ENCODE data around the gene RPS26.

RPS26 gene

DNA sequence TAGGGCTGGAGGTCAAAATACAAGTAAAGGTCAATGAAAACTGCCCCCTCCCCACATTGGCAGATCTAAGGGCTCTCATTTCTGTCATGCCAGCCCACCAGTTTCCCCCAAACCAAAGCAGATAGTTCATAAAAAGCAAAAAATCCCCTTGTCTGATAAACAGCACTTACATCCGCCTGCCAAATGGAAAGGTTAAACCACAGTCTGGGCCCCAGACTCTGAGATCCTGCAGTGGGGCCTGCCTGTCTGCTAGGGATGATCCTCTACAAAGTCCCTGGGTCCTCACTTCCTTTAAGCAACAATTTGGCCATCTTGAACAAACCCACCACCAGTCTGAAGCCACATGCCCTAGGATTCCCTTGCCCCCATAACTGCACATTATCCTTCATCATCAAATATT lies 9.7 kb upstream of the RPS26 start:
- no peak overlapping the region for H3K4me2 ChIP-seq (ENCODE audit: low read length)
- no peaks in the 10 kb centered on the region for H3K9me3 ChIP-seq (ENCODE audit: low read length)
- H3K4me1 ChIP-seq (ENCODE audit: insufficient read depth, low read length, severe bottlenecking) = no peaks in the 10 kb centered on the region
- H3K9me2 ChIP-seq (ENCODE audit: low read depth, low read length) = no peaks in the 10 kb centered on the region
- H4K20me1 ChIP-seq (ENCODE audit: insufficient read depth, low read length) = no peaks in the 10 kb centered on the region
- H3K4me3 ChIP-seq (ENCODE audit: low read depth, low read length, poor library complexity, severe bottlenecking) = no peak overlapping the region
- H3K36me3 ChIP-seq (ENCODE audit: insufficient read depth, low read length) = no peaks in the 10 kb centered on the region
- no peaks in the 10 kb centered on the region for H3K27me3 ChIP-seq (ENCODE audit: insufficient read depth, low read length)
- H3F3A ChIP-seq (ENCODE audit: insufficient read depth, low read length) = no peaks in the 10 kb centered on the region
- H2AFZ ChIP-seq (ENCODE audit: low read length) = no peak overlapping the region
- TF ChIP-seq, protein P1, sequence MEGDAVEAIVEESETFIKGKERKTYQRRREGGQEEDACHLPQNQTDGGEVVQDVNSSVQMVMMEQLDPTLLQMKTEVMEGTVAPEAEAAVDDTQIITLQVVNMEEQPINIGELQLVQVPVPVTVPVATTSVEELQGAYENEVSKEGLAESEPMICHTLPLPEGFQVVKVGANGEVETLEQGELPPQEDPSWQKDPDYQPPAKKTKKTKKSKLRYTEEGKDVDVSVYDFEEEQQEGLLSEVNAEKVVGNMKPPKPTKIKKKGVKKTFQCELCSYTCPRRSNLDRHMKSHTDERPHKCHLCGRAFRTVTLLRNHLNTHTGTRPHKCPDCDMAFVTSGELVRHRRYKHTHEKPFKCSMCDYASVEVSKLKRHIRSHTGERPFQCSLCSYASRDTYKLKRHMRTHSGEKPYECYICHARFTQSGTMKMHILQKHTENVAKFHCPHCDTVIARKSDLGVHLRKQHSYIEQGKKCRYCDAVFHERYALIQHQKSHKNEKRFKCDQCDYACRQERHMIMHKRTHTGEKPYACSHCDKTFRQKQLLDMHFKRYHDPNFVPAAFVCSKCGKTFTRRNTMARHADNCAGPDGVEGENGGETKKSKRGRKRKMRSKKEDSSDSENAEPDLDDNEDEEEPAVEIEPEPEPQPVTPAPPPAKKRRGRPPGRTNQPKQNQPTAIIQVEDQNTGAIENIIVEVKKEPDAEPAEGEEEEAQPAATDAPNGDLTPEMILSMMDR (IDR thresholded peaks at IDR 0.05; ENCODE audit: low read length) = no peak
- no peak for TF ChIP-seq EZH2 (IDR thresholded peaks at IDR 0.05; ENCODE audit: borderline replicate concordance, low read length)
- no peaks in the 10 kb centered on the region for H3K79me2 ChIP-seq (ENCODE audit: insufficient read depth, low read length)
- no peak overlapping the region for H3K27ac ChIP-seq (ENCODE audit: low read depth, low read length, poor library complexity, severe bottlenecking)
- no peak overlapping the region for H3K9ac ChIP-seq (ENCODE audit: low read length)

GRCh38 chr12:56034586-56035332 lies 7.0 kb upstream of the RPS26 start:
- no peaks in the 10 kb centered on the region for H3K9me2 ChIP-seq (ENCODE audit: low read depth, low read length)
- TF ChIP-seq, protein P1 (IDR thresholded peaks at IDR 0.05; ENCODE audit: low read length) = no peak
- no peak for TF ChIP-seq EZH2 (IDR thresholded peaks at IDR 0.05; ENCODE audit: borderline replicate concordance, low read length)
- no peak overlapping the region for H3K9ac ChIP-seq (ENCODE audit: low read length)
- no peak overlapping the region for H3K4me2 ChIP-seq (ENCODE audit: low read length)
- no peaks in the 10 kb centered on the region for H3K27me3 ChIP-seq (ENCODE audit: insufficient read depth, low read length)
- H3F3A ChIP-seq (ENCODE audit: insufficient read depth, low read length) = no peaks in the 10 kb centered on the region
- H2AFZ ChIP-seq (ENCODE audit: low read length) = no peak overlapping the region
- no peaks in the 10 kb centered on the region for H3K4me1 ChIP-seq (ENCODE audit: insufficient read depth, low read length, severe bottlenecking)
- no peak overlapping the region for H3K4me3 ChIP-seq (ENCODE audit: low read depth, low read length, poor library complexity, severe bottlenecking)
- H3K27ac ChIP-seq (ENCODE audit: low read depth, low read length, poor library complexity, severe bottlenecking) = no peak overlapping the region
- no peaks in the 10 kb centered on the region for H3K79me2 ChIP-seq (ENCODE audit: insufficient read depth, low read length)
- H4K20me1 ChIP-seq (ENCODE audit: insufficient read depth, low read length) = no peaks in the 10 kb centered on the region
- no peaks in the 10 kb centered on the region for H3K36me3 ChIP-seq (ENCODE audit: insufficient read depth, low read length)
- H3K9me3 ChIP-seq (ENCODE audit: low read length) = no peaks in the 10 kb centered on the region

DNA sequence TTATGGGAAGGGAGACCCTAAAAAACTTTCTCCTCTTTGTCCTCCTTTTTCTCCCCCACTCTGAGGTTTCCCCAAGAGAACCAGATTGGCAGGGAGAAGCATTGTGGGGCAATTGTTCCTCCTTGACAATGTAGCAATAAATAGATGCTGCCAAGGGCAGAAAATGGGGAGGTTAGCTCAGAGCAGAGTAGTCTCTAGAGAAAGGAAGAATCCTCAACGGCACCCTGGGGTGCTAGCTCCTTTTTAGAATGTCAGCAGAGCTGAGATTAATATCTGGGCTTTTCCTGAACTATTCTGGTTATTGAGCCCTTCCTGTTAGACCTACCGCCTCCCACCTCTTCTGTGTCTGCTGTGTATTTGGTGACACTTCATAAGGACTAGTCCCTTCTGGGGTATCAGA lies 4.6 kb upstream of the RPS26 start:
- Histone ChIP-seq H3K27ac (ENCODE audit: low read depth, low read length, poor library complexity, severe bottlenecking) (no peak overlapping the region), H3K9me3 (ENCODE audit: low read length) (no peaks in the 10 kb centered on the region), H3K4me1 (ENCODE audit: insufficient read depth, low read length, severe bottlenecking) (peaks cover 9% of the 10 kb centered on the region), H3K27me3 (ENCODE audit: insufficient read depth, low read length) (no peaks in the 10 kb centered on the region), H3K9ac (ENCODE audit: low read length) (no peak overlapping the region), H4K20me1 (ENCODE audit: insufficient read depth, low read length) (no peaks in the 10 kb centered on the region), H3F3A (ENCODE audit: insufficient read depth, low read length) (no peaks in the 10 kb centered on the region), H3K4me3 (ENCODE audit: low read depth, low read length, poor library complexity, severe bottlenecking) (no peak overlapping the region), H3K79me2 (ENCODE audit: insufficient read depth, low read length) (peaks cover 3% of the 10 kb centered on the region), H3K9me2 (ENCODE audit: low read depth, low read length) (no peaks in the 10 kb centered on the region), H3K36me3 (ENCODE audit: insufficient read depth, low read length) (no peaks in the 10 kb centered on the region; the same call in 1 of the 2 replicates), H3K4me2 (ENCODE audit: low read length) (no peak overlapping the region), H2AFZ (ENCODE audit: low read length) (no peak overlapping the region)
- no peak for TF ChIP-seq EZH2 (IDR thresholded peaks at IDR 0.05; ENCODE audit: borderline replicate concordance, low read length)
- TF ChIP-seq, protein P1 (IDR thresholded peaks at IDR 0.05; ENCODE audit: low read length) = no peak

Measured in OCI-LY1 (cell line).